PC-9 (cell line): ENCODE results near the gene GCK.

Experiments
- CTCF ChIP-seq: fragments of 200-600 bp; sonication (generic); conservative IDR thresholded peaks from 2 replicates; pipeline ENCODE4 v1.6.1; 2017; ENCODE audit warnings: mixed run types, antibody characterized with exemption, mild to moderate bottlenecking, moderate library complexity
- EZH2 ChIP-seq: fragments of 200-600 bp; sonication (generic); IDR thresholded peaks from 2 replicates; pipeline ENCODE4 v1.8.0; 2017; ENCODE audit warnings: antibody characterized with exemption, low read depth

DNA sequence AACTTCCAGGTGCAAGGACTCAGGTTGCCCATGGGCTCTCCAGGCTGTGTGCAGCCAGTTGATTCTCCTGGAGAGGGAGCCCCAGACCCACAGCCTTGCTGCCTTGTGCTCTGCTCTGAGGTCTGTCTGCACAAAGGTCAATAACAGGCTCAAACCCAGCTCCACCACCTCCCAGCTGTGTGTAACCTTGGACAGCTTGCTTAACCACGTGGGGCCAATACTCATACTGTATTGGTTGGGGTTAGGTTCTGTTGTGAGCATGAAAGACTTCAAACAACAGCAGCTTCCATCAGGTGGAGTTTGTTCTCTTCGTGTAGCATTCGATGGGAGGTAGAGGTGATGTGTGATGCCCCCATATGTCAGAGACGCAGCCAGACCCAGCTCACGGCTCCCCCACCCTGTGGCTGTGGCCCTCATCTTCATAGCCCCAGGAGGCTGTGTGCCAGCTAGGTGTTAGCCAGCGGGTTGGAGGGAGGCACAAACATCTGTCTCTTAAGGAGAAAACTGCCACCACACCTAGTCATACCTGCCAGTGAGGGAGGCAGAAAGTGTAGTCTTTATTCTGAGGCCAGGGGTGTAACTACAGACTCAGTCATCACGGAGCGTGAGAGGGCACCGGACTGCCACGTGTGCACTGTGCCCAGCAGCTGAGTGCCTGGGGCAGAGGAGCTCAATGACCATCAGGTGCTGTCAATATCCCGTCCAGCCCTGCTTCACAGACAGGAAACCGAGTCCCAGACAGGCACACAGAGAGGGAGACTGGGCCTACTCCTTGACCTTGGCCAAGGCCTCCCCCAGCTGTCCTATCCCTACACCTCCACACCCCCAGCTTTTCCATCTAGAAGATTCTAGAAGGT lies 57.8 kb downstream of the GCK start:
- peak; percentile 77 for TF ChIP-seq CTCF
- TF ChIP-seq EZH2: no peak
